NCI-H1694 treated with DMSO at 0.1 percent for 48 hours (cell line): ENCODE data around the gene KRTAP13-3.

ENCODE experiments used
- DNase-seq: peaks from one replicate; lab custom pipeline; 2025; lab: John Stamatoyannopoulos, UW

Gene KRTAP13-3, protein sequence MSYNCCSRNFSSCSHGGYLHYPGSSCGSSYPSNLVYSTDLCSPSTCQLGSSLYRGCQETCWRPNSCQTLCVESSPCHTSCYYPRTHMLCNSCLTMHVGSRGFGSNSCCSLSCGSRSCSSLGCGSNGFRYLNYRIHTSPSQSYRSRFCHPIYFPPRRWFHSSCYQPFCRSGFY

DNA sequence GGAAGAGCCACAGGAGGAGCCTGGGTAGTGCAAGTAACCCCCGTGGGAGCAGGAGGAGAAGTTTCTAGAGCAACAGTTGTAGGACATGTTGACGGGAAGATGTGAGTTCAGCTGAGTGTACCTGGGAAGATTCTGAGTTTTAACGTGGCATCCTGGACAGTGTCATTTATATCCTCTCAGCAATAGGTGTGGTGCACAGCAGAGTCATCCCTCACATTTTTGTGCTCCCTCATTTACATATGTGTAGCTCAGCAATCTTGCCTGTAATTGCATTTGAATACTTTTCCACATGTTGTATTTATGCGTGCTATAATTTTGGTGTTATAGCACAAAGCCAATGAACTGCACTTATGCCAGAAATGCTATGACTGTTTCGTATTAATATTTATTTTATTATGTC is at the start of gene KRTAP13-3:
Gene KRTAP13-3 (minus strand): TSS at position 101 of the 400 bp plus-strand sequence. CDS start 14 bp downstream, at position 87.
- no peak for DNase-seq

DNA sequence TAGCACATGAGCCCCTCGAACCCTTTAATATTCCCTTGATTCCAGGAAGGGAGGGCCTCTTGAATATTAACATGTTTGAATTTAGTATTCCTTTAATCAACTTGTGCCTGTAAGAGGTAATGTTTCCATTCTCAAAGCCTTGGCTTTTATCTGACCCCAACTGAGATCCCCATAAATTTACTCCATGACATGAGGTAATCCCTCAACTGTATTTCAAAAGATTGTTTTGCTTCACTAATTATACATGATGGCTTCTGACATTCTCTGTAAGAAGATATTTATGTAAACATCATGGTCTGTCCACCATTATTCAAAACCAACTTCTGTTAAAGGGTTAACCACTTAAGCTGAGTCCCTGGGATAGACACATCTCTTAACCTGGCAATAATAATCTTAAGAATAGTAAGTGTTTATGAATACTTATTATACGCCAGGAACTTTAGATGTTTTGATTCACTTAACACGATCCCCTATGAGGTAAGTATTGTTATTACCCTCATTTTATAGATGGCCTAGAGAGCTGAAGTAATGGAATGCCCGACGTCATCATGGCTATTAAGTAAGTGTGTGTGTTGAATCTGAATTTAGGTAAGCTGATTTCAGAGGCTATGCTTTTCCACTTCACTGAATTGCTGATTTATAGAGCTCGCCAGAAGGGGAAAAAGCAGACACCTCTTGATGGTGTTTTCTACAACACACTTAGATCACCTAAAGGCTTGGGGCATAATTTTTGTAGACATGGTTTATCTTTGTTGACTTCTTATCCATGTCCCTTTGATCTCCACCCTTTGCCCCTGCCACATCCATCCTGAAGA is 43.4 kb upstream of the KRTAP13-3 start:
- no peak for DNase-seq

DNA sequence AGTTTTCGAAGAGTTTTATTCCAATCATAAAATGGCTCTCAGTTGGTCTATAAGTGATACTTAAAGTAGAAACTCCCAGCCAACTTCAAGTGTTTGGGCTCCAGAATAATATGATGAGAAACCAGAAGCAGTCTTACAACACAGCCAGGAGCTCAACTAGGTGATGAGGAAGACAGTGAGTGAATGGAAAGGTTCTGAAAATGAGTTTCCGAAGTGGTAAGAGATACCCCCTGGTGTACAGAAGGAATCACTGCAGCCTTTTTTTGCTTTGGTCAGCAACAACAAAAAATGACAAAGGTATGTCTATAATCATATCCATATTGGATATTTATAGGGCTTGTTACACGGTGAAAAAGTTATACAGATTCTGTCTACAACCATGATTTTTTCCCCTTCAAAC is 38.0 kb upstream of the KRTAP13-3 start:
- no peak for DNase-seq

DNA sequence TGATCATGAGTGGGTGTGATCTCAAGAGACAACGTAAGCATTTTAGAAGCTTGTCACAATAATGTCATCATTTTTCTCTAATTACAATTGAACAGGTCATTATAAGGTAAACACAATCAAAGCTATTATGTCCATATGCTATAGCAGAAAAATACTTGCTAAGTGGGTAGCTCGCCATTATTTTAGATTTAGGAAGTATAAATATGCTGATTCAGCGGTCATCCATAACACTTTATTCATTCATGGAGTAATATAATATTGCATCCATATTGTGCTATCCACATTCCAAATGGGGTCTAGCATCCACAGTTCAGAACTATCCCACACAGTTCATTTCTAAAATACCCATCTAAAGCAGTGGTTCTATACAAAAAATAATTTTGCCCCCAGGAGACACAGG is 22.8 kb upstream of the KRTAP13-3 start:
- DNase-seq = no peak

DNA sequence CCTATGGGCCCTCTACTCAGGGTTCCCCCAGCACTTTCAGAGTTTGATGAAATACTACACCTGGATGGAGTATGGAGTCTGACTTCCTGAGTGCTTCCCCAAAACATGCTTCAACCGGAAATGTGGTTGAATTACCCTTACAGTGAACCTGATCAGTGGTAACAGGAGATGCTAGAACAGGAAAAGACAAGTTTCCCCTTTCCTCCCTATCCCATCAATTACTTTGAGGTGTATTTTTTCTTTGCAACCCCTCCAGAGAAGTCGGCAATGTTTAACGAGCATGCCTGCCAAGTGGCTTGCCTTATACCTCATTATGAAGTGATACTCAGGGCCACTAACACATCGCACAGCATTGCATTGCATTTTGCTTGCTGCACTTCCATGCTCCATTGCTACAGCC is 21.3 kb upstream of the KRTAP13-3 start:
- no peak for DNase-seq

DNA sequence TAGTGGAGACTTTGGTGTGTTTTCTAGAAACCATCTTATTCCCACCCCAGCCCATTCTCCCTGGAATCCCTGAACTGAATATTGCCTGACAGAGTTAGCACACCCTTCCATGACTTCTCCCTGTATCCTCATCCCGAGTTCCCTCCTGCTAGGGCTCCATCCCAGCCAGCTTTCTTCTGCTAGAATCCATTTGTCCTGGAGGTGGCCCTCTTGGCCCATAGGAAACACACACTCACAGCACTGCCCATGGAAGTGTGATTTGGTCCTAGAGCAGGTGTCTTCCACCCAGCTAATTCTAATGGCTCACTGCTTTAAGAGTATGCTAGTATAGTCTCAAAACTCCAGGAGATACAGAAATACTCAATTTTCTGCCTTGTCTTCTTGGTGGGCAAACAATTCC is 18.5 kb upstream of the KRTAP13-3 start:
- no peak for DNase-seq

DNA sequence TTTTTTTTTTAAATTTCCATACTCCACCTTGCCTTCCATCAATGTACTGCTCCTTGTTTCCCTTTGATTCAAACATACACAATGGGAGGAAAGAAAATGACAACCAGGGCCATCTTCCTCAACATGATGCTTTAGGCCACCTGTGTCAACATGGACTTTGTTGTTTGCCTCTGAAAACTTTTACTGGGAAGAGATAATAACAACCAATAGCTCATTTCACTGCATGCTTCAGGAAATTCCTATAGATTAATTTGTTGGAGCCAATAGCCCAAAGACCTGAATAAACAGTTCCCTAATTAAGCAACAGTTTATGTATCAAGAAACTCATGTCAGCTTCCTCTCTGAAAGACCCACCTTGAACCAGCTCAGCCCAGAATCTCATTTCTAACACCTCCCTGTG is 17.5 kb upstream of the KRTAP13-3 start:
- DNase-seq = no peak

DNA sequence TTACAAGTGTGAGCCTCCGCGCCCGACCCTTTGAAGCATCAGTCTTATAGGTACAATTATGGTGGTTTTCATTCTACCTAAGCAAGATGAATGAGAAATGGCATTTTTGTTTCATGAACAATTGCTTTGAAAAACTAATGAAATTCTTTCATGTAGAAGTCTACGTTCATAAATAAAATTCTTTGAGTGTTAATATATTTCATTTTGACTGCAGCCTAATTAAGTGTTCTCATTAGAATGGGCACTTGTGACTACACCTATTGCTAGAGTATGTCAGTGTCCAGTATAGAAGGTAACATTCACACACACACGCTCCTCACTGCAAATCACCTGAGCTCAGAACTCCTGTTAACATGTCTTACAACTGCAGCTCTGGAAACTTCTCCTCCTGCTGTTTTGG is 14.2 kb upstream of the KRTAP13-3 start, which contains the start of gene KRTAP15-1:
Gene KRTAP15-1 (plus strand): TSS at position 301 of the 400 bp plus-strand sequence. CDS start 53 bp downstream, at position 354.
- DNase-seq = no peak

DNA sequence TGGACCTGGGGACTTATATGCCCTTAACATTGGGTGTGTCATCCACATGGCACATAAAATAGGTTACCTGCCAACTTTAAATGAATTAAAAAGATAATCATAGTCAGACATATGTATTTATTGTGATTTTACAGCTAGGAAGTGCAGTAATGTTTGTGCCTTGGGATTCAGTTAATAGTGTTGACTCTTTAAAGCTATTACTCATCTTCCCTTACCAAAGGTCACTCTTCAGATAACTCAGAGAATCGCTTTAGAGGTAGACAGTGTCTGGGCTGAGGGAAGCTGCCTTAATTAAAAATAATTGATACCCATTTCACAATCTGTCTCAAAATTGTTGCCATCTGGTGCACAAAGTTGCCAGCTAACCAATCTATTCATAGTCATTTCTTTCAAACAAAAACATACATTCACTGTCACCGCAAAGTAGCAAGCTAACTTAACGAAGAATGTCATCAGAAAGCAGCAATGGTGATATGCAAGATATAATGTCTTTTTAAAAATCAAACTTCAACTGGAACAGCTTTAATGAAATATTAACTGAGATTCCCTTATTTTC is 11.4 kb upstream of the KRTAP13-3 start:
- no peak for DNase-seq

DNA sequence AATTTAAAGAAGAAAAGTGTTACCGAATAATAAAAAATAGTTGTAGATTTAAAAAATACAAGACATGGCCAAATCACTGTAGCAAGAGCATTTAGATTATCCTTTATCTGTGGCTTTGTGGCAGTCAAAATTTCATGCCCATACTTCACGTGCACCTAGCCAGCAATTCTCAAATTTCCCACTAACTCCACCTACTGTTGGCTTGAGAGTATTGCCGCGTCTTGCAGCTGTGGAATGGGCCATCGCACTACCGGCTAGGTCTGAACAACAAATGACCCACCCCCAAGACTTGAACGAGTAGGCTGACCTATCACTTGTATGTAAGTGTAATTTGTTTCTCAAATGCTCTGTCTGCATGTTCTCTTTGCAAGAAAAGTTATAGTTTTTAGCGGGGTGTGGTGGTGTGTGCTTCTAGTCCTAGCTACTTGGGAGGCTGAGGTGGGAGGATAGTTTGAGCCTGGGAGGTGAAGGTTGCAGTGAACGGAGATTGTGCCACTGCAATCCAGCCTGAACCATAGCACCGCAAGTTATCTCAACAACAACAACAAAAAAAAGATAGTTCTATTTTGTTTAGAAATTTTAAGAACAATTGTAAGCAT is 8.4 kb upstream of the KRTAP13-3 start:
- DNase-seq = no peak

DNA sequence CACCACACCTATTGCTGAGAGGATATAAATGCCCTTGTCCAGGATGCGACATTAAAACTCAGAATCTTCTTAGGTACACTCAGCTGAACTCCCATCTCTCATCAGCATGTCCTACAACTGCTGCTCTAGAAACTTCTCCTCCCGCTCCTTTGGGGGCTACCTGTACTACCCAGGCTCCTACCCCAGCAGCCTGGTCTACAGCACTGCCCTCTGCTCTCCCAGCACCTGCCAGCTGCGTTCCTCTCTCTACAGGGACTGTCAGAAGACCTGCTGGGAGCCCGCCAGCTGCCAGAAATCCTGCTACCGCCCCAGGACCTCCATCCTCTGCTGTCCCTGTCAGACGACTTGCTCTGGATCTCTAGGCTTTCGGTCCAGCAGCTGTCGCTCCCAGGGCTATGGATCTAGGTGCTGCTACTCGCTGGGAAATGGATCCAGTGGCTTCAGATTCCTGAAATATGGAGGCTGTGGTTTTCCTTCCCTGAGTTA is 4.5 kb upstream of the KRTAP13-3 start, which contains the start of gene KRTAP13-4:
Gene KRTAP13-4 (plus strand): TSS at position 51 of the 486 bp plus-strand sequence. CDS start 56 bp downstream, at position 107.
- DNase-seq = no peak

DNA sequence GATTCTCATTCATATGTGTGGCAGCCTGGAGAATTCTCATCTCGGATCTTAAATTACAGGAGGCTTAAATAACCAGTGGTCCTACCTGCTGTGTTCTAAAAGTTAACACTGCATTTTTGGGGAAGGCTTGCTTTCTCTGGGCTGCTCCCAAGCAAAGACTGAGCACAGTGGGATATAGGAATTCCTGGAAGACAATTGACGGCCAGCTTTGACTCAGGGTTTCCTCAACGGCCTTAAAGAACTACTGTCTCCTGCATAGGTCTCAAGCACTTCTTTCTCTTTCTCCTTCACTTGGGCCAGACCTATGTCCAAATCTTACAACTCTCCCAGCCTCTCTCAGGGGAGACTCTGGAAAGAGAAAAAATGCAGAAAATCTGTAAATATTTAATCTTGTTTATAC is 1.0 kb upstream of the KRTAP13-3 start:
- DNase-seq = no peak

DNA sequence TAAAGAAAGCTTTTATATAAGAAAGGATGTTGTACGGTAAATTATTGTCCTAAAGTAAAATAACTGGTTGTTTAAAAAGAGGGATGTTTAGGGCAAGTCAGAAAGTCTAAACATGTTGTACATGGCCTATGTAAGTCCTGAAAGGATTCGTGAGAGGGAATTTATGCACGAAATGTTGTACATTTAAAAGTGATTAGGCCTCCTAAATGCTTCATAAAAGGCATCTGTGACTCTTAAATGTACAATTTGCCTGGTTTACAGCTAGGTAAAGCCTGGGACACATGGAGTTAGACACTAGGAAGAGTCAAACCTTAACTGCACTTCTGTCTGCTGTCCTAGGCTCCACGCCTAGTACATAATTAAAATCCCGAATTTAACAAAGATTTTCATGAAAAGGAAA is 9.7 kb downstream of the KRTAP13-3 start:
- no peak for DNase-seq

DNA sequence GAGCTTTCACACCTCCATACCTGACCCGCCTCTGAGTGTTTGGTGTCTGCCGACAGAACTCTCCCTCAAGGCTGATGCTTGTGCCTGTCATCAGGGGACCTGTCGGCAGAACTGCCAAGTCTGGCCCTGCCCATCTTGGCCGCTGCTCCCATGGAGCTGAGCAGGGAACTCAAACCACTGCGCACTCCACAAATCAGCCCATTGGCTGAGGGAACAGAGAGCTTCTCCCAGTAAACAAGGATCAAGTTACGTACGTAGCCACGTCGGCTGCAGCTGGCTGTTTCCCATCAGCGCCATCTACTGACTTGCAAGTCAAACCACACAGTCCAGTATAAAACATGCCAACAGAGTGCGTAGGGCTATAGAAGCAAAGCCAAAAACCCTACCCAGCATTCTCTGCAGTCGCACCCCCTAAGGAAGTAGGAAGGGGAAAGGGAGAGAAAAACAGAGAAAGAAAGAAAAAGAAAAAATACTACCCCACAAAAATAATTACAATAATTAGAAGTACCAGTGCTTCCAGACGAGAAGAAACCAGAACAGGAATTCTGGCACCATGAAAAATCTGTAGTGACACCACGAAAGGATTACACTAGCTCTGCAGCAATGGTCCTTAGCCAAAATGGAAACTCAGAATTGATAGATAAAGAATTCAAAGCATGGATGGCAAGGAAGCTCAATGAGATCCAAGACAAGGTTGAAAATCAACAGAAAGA is 16.8 kb downstream of the KRTAP13-3 start:
- DNase-seq = peak; percentile 66

DNA sequence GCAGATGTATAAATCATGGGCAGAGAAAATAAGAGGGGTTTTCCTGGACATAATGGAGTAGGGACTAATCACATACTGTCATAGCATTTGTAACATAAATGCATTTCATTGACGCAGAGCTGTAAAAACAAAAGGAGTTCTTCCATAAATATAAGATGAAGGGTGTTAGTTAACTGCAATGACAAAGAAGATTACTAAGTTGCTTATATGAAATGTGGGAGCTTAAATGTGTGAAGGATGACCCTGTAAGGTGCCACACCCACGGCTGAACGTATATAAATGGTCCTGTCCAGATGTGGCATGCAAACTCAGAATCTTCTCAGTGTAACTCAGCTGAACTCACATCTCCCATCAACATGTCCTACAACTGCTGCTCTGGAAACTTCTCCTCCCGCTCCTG is 30.0 kb downstream of the KRTAP13-3 start, which contains the start of gene KRTAP13-1:
Gene KRTAP13-1 (plus strand): TSS at position 301 of the 400 bp plus-strand sequence. CDS start 56 bp downstream, at position 357.
- no peak for DNase-seq

DNA sequence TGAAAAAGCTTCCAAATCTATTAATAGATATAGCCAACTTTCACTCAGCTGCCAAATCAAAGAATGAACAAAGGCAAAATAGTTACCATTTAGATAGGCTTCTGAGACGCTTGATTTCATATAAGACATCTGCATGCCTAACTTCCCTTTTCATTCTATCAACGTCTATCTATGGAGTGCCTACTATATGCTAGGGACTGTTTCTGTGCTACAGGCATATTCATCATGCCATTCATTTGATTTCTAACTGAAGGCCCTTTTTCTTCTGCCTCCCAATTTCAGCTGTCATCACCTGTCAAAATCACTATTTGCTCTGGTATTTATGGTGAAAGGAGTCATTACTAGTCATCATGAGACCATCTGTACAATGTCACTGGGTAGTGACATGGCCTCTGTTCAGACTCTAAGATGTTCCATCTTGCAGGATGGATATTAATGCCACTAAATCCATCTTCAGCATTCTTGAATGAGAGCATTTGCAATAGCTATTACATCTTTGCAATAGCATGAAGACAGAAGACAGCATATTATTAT is 34.2 kb downstream of the KRTAP13-3 start:
- DNase-seq = no peak

DNA sequence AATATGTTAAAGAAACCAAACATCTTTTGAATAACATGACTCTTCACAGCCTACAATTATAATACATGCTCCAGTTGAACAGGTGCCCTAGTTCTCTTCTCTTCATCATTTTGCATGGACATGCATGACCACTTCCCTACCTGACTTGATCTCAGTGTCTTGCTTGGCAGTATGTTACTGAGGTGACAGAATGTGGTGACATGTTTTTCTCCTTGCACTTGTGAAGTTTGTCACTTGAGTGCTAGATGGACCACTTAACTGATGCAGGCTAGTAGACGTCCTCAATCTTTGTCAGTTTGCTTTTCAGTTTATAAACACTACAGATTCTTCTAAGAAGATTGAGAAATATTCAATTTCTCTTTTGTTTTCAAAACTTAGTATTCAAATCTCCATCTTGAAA is 43.5 kb downstream of the KRTAP13-3 start:
- no peak for DNase-seq
